Retina (tissue), 1 donor: ENCODE data around the gene HSF4.
A peak's percentile ranks its signal among the peaks of the same experiment; 100 is the strongest.

Source experiments
- DNase-seq: peaks from one replicate; pipeline ENCODE4 v3.0.0-alpha.2; 2016

The HSF4 gene

DNA sequence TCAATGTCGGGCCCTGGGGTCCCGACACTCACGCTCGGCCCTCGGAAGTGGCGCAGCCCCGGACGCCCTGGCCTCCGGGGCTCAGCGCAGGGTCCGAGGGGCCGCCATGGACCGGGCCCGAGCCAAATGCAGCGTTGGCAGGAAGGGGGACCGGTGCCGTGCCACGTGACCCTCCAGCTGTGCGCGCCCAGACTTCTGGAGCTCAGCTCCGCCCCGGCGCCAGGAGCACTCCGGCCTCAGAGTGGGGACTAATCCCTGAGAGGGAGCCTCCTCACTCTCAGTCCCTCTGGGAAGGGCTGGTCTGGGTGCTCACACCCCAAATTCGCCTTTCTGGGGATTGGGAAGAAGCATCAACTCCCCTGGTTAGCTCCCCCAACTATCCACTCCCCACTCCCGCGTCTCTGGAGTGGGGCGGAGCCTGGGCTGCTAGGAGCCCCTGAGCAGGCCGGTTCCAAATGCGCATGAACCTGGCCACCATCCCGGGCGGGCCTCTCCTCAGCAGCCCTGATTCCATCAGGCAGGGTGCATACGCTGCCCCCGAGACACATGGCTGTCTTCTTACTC is 13.6 kb upstream of the HSF4 start, which contains the start of gene B3GNT9:
Gene B3GNT9, minus strand, starts transcription at position 166 of the 564 bp plus-strand sequence. CDS start 513 bp downstream, outside the sequence.
- DNase-seq: peak; percentile 60

- no peak for DNase-seq
These were observed 13.0 kb upstream of the HSF4 start for GRCh38 chr16:67151431-67152097.

- peak; percentile 65 for DNase-seq
These were observed 9.8 kb upstream of the HSF4 start for GRCh38 chr16:67154578-67155294.

DNA sequence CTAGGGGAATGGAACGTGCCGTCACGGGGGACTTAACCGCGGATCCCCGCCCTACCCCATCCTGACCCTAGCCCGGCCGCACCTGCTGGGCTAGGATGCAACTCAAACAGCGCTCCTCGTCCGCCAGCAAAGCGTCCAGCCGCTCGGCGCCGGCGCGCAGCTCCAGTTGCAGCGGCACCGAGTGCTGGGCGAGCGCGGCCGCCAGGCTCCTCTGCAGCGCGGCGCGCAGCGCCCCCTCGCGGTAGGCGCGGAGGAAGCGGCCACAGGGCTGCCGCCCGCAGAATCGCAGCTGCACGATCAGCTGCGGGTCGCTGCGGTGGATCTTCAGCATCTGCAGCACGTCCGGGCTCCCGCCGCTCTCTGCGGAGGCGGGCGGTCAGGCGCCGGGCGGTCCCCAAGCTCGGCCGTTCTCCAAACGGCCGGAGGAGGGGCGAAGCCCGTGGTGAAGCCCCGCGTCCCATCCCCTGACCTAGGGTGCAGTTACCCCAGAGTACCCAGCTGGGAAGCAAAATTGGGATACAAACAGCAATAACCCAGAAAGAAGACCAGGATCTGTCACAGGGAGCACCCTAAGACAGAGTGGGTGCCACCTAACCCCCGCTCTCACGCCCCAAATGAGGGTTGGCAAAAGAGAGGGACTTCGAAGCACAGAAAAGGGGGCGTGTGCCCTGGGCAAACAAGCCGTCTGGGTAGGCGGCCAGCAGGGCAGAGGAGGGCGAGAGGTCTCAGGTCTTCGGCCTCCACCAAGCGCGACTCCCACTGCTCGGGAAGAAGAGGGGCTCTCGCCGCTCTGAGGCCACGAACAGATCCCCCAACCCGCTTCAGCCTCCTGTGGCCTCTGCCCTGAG is 9.0 kb upstream of the HSF4 start:
- peak; percentile 94 for DNase-seq

GRCh38 chr16:67156143-67156844 is 8.3 kb upstream of the HSF4 start:
- no peak for DNase-seq

DNA sequence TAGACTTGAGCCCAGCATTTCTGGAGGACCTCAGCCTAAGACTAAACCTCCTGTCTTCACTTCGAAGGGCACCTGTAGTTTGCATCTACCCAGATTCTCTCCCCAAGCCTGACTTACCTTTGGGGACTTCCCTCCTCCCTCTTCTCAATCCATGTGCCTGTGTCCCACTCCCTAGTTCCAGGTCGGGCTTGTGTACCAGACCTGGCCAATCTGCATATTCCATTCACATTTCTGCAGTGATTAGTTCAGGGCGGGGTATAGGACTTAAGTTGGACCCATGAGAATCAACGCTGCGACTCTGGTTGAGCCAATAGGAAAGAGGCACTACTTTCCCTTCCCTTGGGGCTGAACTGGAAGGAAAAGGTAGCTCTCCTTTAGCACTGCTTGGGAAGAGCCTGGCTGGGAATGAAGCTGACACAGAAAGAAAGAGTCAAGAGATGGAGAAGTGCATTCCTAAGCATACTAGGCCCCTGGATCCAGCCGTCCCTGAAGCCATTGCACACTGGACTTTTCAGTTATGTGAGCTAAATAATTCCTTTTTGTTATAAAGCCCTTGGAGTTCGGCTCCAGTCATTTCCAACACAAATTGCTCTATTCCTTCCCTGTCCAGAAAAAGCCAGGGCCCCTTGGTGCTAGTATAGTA is 7.3 kb upstream of the HSF4 start:
- peak; percentile 1 for DNase-seq

DNA sequence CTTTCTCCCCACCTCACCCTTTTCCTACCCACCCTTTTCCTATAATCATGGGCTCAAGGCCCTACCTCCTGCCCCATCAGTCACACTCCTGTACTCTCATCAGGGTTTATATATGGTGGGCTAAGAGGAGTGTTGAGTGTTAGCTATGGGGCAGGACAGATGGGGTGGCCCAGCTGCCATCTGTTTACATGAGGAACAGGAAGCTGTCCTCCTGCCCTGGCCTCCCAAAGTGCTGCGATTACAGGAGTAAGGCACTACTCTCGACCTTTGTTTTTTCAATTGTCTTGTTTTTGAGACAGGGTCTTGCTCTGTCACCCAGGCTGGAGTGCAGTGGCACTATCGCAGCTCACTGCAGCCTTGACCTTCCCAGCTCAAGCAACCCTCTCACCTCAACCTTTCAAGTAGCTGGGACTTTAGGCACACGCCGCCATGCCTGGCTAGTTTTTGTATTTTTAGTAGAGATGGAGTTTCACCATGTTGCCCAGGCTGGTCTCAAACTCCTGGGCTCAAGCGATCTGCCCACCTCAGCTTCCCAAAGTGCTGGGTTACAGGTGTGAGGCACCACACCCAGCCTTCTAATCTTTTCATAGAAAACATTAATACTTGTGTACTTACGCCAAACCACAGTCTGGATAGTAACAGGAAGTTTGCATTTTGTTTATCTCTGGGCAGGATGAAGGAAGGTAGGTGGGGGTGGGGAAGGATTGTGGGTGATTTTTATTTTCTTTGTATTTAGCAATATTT is 6.5 kb upstream of the HSF4 start:
- DNase-seq: no peak

DNA sequence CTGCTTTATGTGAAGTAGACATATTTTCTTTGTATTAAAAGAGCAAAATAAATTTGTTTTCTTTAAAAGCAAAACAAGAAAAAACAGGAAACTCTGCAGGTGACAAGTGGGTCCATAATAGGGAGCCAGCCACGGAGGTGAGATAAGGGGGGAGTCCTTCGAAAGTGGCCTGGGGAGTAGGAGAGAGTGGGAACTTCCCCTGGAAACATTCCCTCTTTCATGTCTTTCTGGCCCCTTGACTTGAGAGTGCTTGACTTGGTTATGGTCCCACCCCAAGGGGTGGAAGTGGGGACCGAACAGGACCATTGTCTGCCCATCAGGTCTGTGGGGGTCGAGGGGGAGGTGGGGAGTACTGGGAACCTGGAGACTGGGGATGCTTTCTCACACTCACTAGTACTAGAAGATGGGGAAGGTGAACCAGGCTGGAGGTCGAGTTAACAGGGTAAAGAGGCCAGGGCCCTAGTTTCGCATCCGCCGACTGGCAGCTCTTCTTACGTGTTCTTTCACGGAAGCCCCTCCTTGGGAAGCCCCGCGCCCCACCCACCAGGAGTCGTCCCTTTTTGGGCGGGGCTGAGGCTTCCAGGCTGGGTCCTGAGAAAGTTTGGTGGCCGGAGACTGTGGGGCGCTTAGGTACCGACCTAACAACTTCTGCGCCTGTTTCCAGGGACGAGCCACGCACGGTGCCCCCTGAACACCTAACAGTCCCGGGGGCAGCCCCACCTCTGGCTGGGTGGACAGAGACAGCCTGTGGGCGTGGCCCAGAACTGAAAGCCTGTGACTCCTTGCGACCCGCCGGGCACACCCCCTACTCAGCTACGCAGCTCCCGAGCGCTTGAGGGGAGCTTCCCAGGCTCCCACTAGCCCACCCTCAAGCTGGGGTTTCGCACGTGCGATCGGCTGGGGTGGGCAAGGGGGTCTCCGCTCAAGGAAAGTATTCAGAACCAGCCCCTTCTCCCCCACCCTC is 5.6 kb upstream of the HSF4 start:
- peak; percentile 59 for DNase-seq

GRCh38 chr16:67161595-67162058 is 2.9 kb upstream of the HSF4 start:
- DNase-seq: peak; percentile 2

- DNase-seq: no peak
These were observed 1.9 kb upstream of the HSF4 start for GRCh38 chr16:67162506-67163163.

DNA sequence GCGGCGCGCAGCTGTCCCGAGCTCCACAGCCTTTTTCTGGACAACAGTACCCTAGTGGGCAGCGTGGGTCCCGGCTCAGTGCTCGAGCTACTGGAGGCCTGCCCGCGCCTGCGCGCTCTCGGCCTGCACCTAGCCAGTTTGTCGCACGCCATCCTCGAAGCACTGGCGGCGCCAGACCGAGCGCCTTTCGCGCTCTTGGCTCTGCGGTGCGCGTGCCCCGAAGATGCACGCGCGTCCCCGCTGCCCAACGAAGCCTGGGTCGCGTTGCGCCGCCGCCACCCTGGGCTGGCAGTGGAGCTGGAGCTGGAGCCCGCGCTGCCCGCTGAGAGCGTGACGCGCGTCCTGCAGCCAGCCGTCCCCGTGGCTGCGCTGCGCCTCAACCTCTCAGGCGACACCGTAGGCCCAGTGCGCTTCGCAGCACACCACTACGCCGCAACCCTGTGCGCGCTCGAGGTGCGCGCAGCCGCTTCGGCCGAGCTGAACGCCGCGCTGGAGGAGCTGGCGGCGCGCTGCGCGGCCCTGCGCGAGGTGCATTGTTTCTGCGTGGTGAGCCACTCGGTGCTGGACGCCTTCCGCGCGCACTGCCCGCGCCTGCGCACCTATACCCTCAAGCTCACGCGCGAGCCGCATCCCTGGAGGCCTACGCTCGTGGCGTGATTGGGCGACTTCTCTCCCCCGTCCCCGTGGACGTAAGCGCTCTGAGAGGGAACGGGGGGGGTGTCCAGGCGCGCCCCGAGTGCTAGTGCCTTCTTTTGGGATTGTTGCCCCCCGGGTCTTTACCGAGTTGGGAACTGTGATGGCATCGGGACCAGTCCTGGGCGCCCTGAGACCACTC is 1.2 kb upstream of the HSF4 start:
- peak; percentile 94 for DNase-seq

- no peak for DNase-seq
These were observed 466 bp upstream of the HSF4 start for GRCh38 chr16:67163999-67164558.

GRCh38 chr16:67165121-67166078 is 855 bp downstream of the HSF4 start:
- DNase-seq: peak; percentile 61

GRCh38 chr16:67166110-67166547 is 1.6 kb downstream of the HSF4 start:
- no peak for DNase-seq

GRCh38 chr16:67166598-67167168 is 2.1 kb downstream of the HSF4 start:
- DNase-seq: no peak

- DNase-seq: no peak
These were observed 3.0 kb downstream of the HSF4 start for GRCh38 chr16:67167588-67167987.
